A549 (cell line): ENCODE measurements around the gene PRDM1. TPM values are rescaled to one million over a fixed set of nuclear protein-coding genes. Genes with fewer than 3 reads are reported as not detected.
A peak's percentile ranks its signal among the peaks of the same experiment; 100 is the strongest.

ENCODE experiments used
- ATAC-seq, 2 experiments: fragments of 200-7000 bp in 1 of 2; fragments of >200 bp in 1 of 2; cut with Nextera tagmentation in 1 of 2; cut with Tn5 transposase in 1 of 2; 3 replicates each; pipeline versions ENCODE4 v1.8.0 to v1.9.1; 2018 to 2020; ENCODE audit warnings: mild to moderate bottlenecking in 1 of 2, moderate library complexity in 1 of 2
- CTCF ChIA-PET: fragments of 300-600 bp; sonication (Branson Sonifier 250); formaldehyde crosslinking; extraction: SDS; loops from one replicate; lab custom pipeline; 2021; ENCODE audit warnings: antibody characterized with exemption, inconsistent platforms; lab: Yijun Ruan, JAX
- POLR2A ChIA-PET: fragments of 350-600 bp; formaldehyde crosslinking; extraction: SDS; loops from one replicate; lab custom pipeline; 2021; ENCODE audit warnings: antibody characterized with exemption, inconsistent platforms; lab: Yijun Ruan, JAX
- DNase-seq, 2 experiments: peaks; one replicate each; pipeline versions ENCODE4 v3.0.0 to v3.0.0-alpha.2; 2011 to 2016; ENCODE audit warnings: low read depth in 1 of 2, low spot score in 1 of 2
- FAIRE-seq: peaks from 2 replicates; lab custom pipeline; 2011; peaks lifted over from hg19 to GRCh38; lab: Jason Lieb, UNC
- H3K27ac ChIP-seq, 2 experiments: fragments of >200 bp; sonication (Bioruptor Twin); formaldehyde crosslinking; 3 replicates each; pipeline ENCODE4 v1.5.1; 2016 to 2017
- H3K4me1 ChIP-seq: fragments of >200 bp; sonication (Bioruptor Twin); formaldehyde crosslinking; 3 replicates; pipeline ENCODE4 v1.6.1; 2016
- H3K4me2 ChIP-seq: fragments of >200 bp; sonication (Bioruptor Twin); formaldehyde crosslinking; 3 replicates; pipeline ENCODE4 v1.6.1; 2016
- H3K4me3 ChIP-seq: fragments of >200 bp; sonication (Bioruptor Twin); formaldehyde crosslinking; 3 replicates; pipeline ENCODE4 v1.5.1; 2016
- H3K9me3 ChIP-seq: fragments of >200 bp; sonication (Bioruptor Twin); formaldehyde crosslinking; 3 replicates; pipeline ENCODE4 v1.6.1; 2016
- CBX8 ChIP-seq: fragments of 200-600 bp; sonication (generic); IDR thresholded peaks from 2 replicates; pipeline ENCODE4 v1.6.1; 2016
- CEBPB ChIP-seq, 2 experiments: fragments of >200 bp in 1 of 2; sonication (Bioruptor Twin) in 1 of 2; formaldehyde crosslinking in 1 of 2; IDR thresholded peaks; 2 replicates each; pipeline ENCODE4 v1.6.1; 2012 to 2016
- CHD2 ChIP-seq: fragments of 150-350 bp; IDR thresholded peaks from 2 replicates; pipeline ENCODE4 v1.6.1; 2014; ENCODE audit warnings: low read length; ENCODE audit not compliant: partially characterized antibody
- E2F6 ChIP-seq: IDR thresholded peaks from 2 replicates; pipeline ENCODE4 v1.6.1; 2012; ENCODE audit warnings: low read depth, borderline replicate concordance
- EHF ChIP-seq: fragments of 250-450 bp; sonication (Bioruptor Pico); IDR thresholded peaks from 2 replicates; pipeline ENCODE4 v1.5.0; 2020; ENCODE audit warnings: mild to moderate bottlenecking
- EHMT2 ChIP-seq: fragments of 200-600 bp; sonication (generic); IDR thresholded peaks from 2 replicates; pipeline ENCODE4 v1.6.1; 2016; ENCODE audit warnings: antibody characterized with exemption, low read depth, mild to moderate bottlenecking, moderate library complexity
- EP300 ChIP-seq, 2 experiments: fragments of >200 bp; sonication (Bioruptor Twin); formaldehyde crosslinking; IDR thresholded peaks; 2 replicates in 1 of 2; 3 replicates in 1 of 2; pipeline ENCODE4 v1.6.1; 2016 to 2017
- ESRRA ChIP-seq: fragments of 150-350 bp; IDR thresholded peaks from 2 replicates; pipeline ENCODE4 v1.6.1; 2014; ENCODE audit warnings: mild to moderate bottlenecking, low read length, borderline replicate concordance
- FOSL2 ChIP-seq, 2 experiments: fragments of 450-650 bp in 1 of 2; fragments of >200 bp in 1 of 2; sonication (Bioruptor Twin) in 1 of 2; formaldehyde crosslinking; IDR thresholded peaks; 2 replicates each; pipeline versions ENCODE4 v1.5.0 to v1.6.1; 2016 to 2020; ENCODE audit warnings: mild to moderate bottlenecking in 1 of 2, moderate library complexity in 1 of 2
- FOXS1 ChIP-seq: fragments of 250-450 bp; sonication (Bioruptor Pico); IDR thresholded peaks from 2 replicates; pipeline ENCODE4 v1.5.0; 2020; ENCODE audit warnings: mild to moderate bottlenecking, moderate library complexity
- GATA3 ChIP-seq: IDR thresholded peaks from 2 replicates; pipeline ENCODE4 v1.6.1; 2012; ENCODE audit warnings: borderline replicate concordance
- HOXB5 ChIP-seq: fragments of 250-450 bp; sonication (Bioruptor Pico); IDR thresholded peaks from 2 replicates; pipeline ENCODE4 v1.5.0; 2020; ENCODE audit warnings: mild to moderate bottlenecking, moderate library complexity
- JUN ChIP-seq, 2 experiments: fragments of >200 bp; sonication (Bioruptor Twin); formaldehyde crosslinking; IDR thresholded peaks; 2 replicates in 1 of 2; 3 replicates in 1 of 2; pipeline ENCODE4 v1.6.1; 2016 to 2017
- MAX ChIP-seq: IDR thresholded peaks from 2 replicates; pipeline ENCODE4 v1.6.1; 2012
- NFE2L2 ChIP-seq: fragments of 150-350 bp; conservative IDR thresholded peaks from 2 replicates; pipeline ENCODE4 v1.6.1; 2014; ENCODE audit warnings: low read length
- NPAS2 ChIP-seq: fragments of 250-450 bp; sonication (Bioruptor Pico); IDR thresholded peaks from 2 replicates; pipeline ENCODE4 v1.8.0; 2022; ENCODE audit warnings: mild to moderate bottlenecking, moderate library complexity, borderline replicate concordance
- POLR2AphosphoS2 ChIP-seq: conservative IDR thresholded peaks from 2 replicates; pipeline ENCODE4 v1.6.1; 2012; ENCODE audit warnings: low read length, improper control_type of control experiment, inconsistent platforms
- RAD21 ChIP-seq, 2 experiments: fragments of >200 bp in 1 of 2; sonication (Bioruptor Twin) in 1 of 2; formaldehyde crosslinking in 1 of 2; IDR thresholded peaks in 1 of 2; conservative IDR thresholded peaks in 1 of 2; 2 replicates in 1 of 2; 3 replicates in 1 of 2; pipeline ENCODE4 v1.6.1; 2012 to 2018; ENCODE audit warnings: inconsistent platforms in 1 of 2
- REST ChIP-seq: fragments of 200-600 bp; sonication (generic); IDR thresholded peaks from 2 replicates; pipeline ENCODE4 v1.6.1; 2016; ENCODE audit warnings: antibody characterized with exemption, mild to moderate bottlenecking, moderate library complexity
- SMC3 ChIP-seq: fragments of >200 bp; sonication (Bioruptor Twin); formaldehyde crosslinking; IDR thresholded peaks from 3 replicates; pipeline ENCODE4 v1.6.1; 2018; ENCODE audit warnings: inconsistent platforms
- TP53 ChIP-seq: fragments of 250-450 bp; sonication (Bioruptor Pico); IDR thresholded peaks from 2 replicates; pipeline ENCODE4 v1.5.0; 2021; ENCODE audit warnings: mild to moderate bottlenecking, moderate library complexity
- WGBS: methylation state at CpG from one replicate; pipeline ENCODE4 v1.1.6; 2017; ENCODE audit errors: missing lambda C conversion rate; 5-methylcytosine and 5-hydroxymethylcytosine counted together
- polyA minus RNA-seq: library from RNA; depleted of rRNA, polyadenylated mRNA; stranded (reverse); fragments of >200 nt; gene quantifications from 2 replicates; pipeline ENCODE4 v1.2.3, GENCODE V29; 2011; rRNA and poly(A)+ RNA removed
- polyA plus RNA-seq, 4 experiments: library from polyadenylated mRNA; depleted of rRNA in 3 of 4; stranded (reverse); fragments of >200 nt; fragmentation: RNase III in 1 of 4; extraction: RNeasy Plus Mini Kit Qiagen cat#74134 plus additional on column Dnase treatment in 1 of 4; gene quantifications; 2 replicates in 3 of 4; 3 replicates in 1 of 4; pipeline ENCODE4 v1.2.3, GENCODE V29; 2011 to 2017

Gene PRDM1
- polyA plus RNA-seq (2011; rRNA removed) = 9.0 and 11.2 TPM in 2 replicates
- 6.1 and 8.7 TPM in 2 replicates for polyA plus RNA-seq (2012; cell fraction: cytosol; rRNA removed)
- polyA plus RNA-seq (2012; cell fraction: nucleus; rRNA removed) = 19.1 and 19.2 TPM in 2 replicates
- polyA plus RNA-seq (2017; fragmentation: RNase III; extraction: RNeasy Plus Mini Kit Qiagen cat#74134 plus additional on column Dnase treatment) = 2.5 to 3.0 TPM (median 2.6 TPM) in 3 replicates
- polyA minus RNA-seq = 29.0 and 29.1 TPM in 2 replicates

- POLR2A ChIA-PET = interaction anchor here (0.6 to 2.2 kb wide), 13 partner anchors 8 to 655 kb away, joined by 3 to 8 read pairs (median 4); partner anchors contain the start of gene ATG5
- no peak for FAIRE-seq
These were observed at the start of gene PRDM1 for GRCh38 chr6:106085984-106086813. TSS of gene PRDM1 (plus strand) at chr6:106086336. CDS start at chr6:106086554, 218 bp downstream.

GRCh38 chr6:106037060-106037459, 49.1 kb upstream of the PRDM1 start:
- TF ChIP-seq FOSL2 (IDR thresholded peaks at IDR 0.05) (no peak), FOSL2 (CRISPR knock-in tag; IDR thresholded peaks at IDR 0.05) (peak; percentile 6; the same call in 1 of the 2 replicates), NFE2L2 (no peak)
- ATAC-seq (no peak), FAIRE-seq (no peak), DNase-seq (no peak)
- Histone ChIP-seq H3K27ac (no peak overlapping the region), H3K4me2 (no peak overlapping the region), H3K4me1 (peaks cover 8% of the 10 kb centered on the region; the same call in 1 of the 3 replicates), H3K9me3 (peaks cover 5% of the 10 kb centered on the region; the same call in 1 of the 3 replicates), H3K4me3 (no peak overlapping the region)
- ChIA-PET POLR2A (no interaction called here), CTCF (no interaction called here)

More at GRCh38 chr6:106085984-106086813, at the start of gene PRDM1:
- CTCF ChIA-PET = interaction anchor here (0.6 to 1.3 kb wide), 13 partner anchors 17 to 656 kb away, joined by 3 to 6 read pairs (median 3); no protein-coding TSS in a partner anchor
- H3K4me1 ChIP-seq = peaks cover 49% of the 10 kb centered on the region
- H3K27ac ChIP-seq = peak within 1 kb of the TSS; percentile 87 to 88
- DNase-seq (peak; percentile 76 to 89), ATAC-seq (peak; percentile 92 to 93)
- 2% methylated on average over 33 of the region's 44 CpGs for WGBS
- peak within 1 kb of the TSS; percentile 67 for H3K4me3 ChIP-seq
- no peaks in the 10 kb centered on the region for H3K9me3 ChIP-seq
- H3K4me2 ChIP-seq = peak within 1 kb of the TSS; percentile 97
- TF ChIP-seq SMC3 (peak; percentile 36), POLR2AphosphoS2 (no peak), RAD21 (conservative IDR thresholded peaks at IDR 0.05 in 1 of 2, IDR thresholded peaks at IDR 0.05 in 1 of 2) (peak in 1 of 2 experiments; percentile 35; a peak in 1 of 5 replicates), JUN (IDR thresholded peaks at IDR 0.05) (0 out of 5 replicates have a peak, but pooled peaks of 1 of the 2 experiments have one; percentile 33), ESRRA (no peak), MAX (peak; percentile 48; the same call in 1 of the 2 replicates), HOXB5 (CRISPR knock-in tag) (0 out of 2 replicates have a peak, but pooled peaks have one; percentile 36), E2F6 (peak; percentile 21; the same call in 1 of the 2 replicates)
- TF ChIP-seq, all 56 proteins: peak for 6

- WGBS = 65% methylated on average over 6 of the region's 6 CpGs
- ATAC-seq = no peak
- POLR2A ChIA-PET = no interaction called here
- CTCF ChIA-PET = interaction anchor here (0.5 to 0.6 kb wide), 2 partner anchors 53 to 1234 kb away, joined by 3 to 4 read pairs; no protein-coding TSS in a partner anchor
- Histone ChIP-seq H3K4me1 (peaks cover 19% of the 10 kb centered on the region; the same call in 2 of the 3 replicates), H3K4me3 (no peak overlapping the region), H3K27ac (no peak overlapping the region), H3K9me3 (peaks cover 5% of the 10 kb centered on the region; the same call in 1 of the 3 replicates), H3K4me2 (peak overlapping the region; percentile 28; the same call in 1 of the 3 replicates)
- FAIRE-seq = no peak
- TF ChIP-seq GATA3 = peak; percentile 20; the same call in 1 of the 2 replicates
- no peak for TF ChIP-seq EP300 (IDR thresholded peaks at IDR 0.05)
- DNase-seq = no peak
These were observed 46.1 kb upstream of the PRDM1 start for GRCh38 chr6:106039897-106040592.

GRCh38 chr6:106044151-106044550, 42.0 kb upstream of the PRDM1 start:
- CTCF ChIA-PET = interaction anchor here (1.2 kb wide), 1 partner anchor 33 kb away, joined by 3 read pairs; no protein-coding TSS in a partner anchor
- DNase-seq (no peak), FAIRE-seq (no peak), ATAC-seq (no peak)
- Histone ChIP-seq H3K4me1 (peaks cover 30% of the 10 kb centered on the region), H3K4me3 (no peak overlapping the region), H3K9me3 (no peaks in the 10 kb centered on the region), H3K4me2 (peak overlapping the region; percentile 30; the same call in 1 of the 3 replicates), H3K27ac (no peak overlapping the region)
- WGBS = 68% methylated on average over 1 of the region's 1 CpG
- POLR2A ChIA-PET = no interaction called here
- TF ChIP-seq CEBPB (IDR thresholded peaks at IDR 0.05) (no peak), EHF (CRISPR knock-in tag) (no peak), CBX8 (no peak), NPAS2 (no peak), REST (no peak), TP53 (CRISPR knock-in tag) (no peak), FOXS1 (CRISPR knock-in tag) (no peak), CHD2 (no peak), JUN (IDR thresholded peaks at IDR 0.05) (no peak), EHMT2 (no peak)
